ENCODE results near the gene PRKCA. TPM values are rescaled to one million over a fixed set of nuclear protein-coding genes. Genes with fewer than 3 reads are reported as not detected.
"Not testable (repeated sequence)": the region's sequence is repeated elsewhere in the genome, so short reads cannot be mapped to it uniquely, and the experiment has no call there.

Gene PRKCA
- total and polyA plus RNA-seq, 10 of the 15 experiments (the other 5 are each of a cell fraction or from before 2014, with no cell fraction given): 0.11 to 14.6 (median 0.72) TPM

GRCh38 chr17:66301864-66302741, at the start of gene PRKCA (continued):
- TF ChIP-seq REST (IDR thresholded peaks at IDR 0.05; ENCODE audit: low read depth, low read length): no peak
- no peak for TF ChIP-seq SMAD1 (IDR thresholded peaks at IDR 0.05; ENCODE audit: low read depth, partially characterized antibody)

GRCh38 chr17:66253458-66253857, 49.0 kb upstream of the PRKCA start:
- H3K27me3 ChIP-seq (replicated peaks in 1 of 2; ENCODE audit: control insufficient read depth in 2 of 2, insufficient read depth in 2 of 2, low read length in 1 of 2); H3K9me3 ChIP-seq (replicated peaks; ENCODE audit: control insufficient read depth, insufficient read depth, low read length); ATAC-seq; H3K4me2 ChIP-seq (ENCODE audit: control insufficient read depth, insufficient read depth); H3K36me3 ChIP-seq (ENCODE audit: control insufficient read depth in 2 of 2, insufficient read depth in 2 of 2, low read length in 1 of 2); H3K9ac ChIP-seq (ENCODE audit: control insufficient read depth, insufficient read depth, low read length); DNase-seq (ENCODE audit: low read depth, low spot score); BruUV-seq (replicated peaks); intact Hi-C loops (cut with micrococcal nuclease; ENCODE audit: unreplicated experiment); POLR2A ChIA-PET; H4K20me1 ChIP-seq (ENCODE audit: control insufficient read depth, insufficient read depth); H2AFZ ChIP-seq (ENCODE audit: control insufficient read depth, low read depth, low read length); H3K79me2 ChIP-seq (ENCODE audit: control insufficient read depth, insufficient read depth, low read length); H3K27ac ChIP-seq (ENCODE audit: control insufficient read depth, insufficient read depth); FAIRE-seq; SMC1A ChIA-PET (ENCODE audit: uncharacterized antibody, unreplicated experiment); H3K4me1 ChIP-seq (ENCODE audit: control insufficient read depth, insufficient read depth, low read length); H3K4me3 ChIP-seq; RAD21 ChIA-PET (ENCODE audit: unreplicated experiment): not testable (repeated sequence)
- in situ Hi-C loops (cut with MboI): loop anchor here (10.0 kb wide), 1 partner anchor 651 kb away; no protein-coding TSS in a partner anchor
- WGBS (ENCODE audit: insufficient coverage, insufficient replicate concordance, low lambda C conversion rate, missing lambda C conversion rate): 41% methylated on average over 8 of the region's 8 CpGs
- CTCF ChIA-PET: interaction anchor here (5.7 kb wide), 1 partner anchor 313 kb away, joined by 87 read pairs; no protein-coding TSS in a partner anchor

Data from GM12878 (cell line).